H1 (cell line): ENCODE measurements around the gene EGF. TPM values are rescaled to one million over a fixed set of nuclear protein-coding genes. Genes with fewer than 3 reads are reported as not detected.

Experiments
- CBX8 ChIP-seq: fragments of 300-800, 300-1000 bp; sonication (generic); IDR thresholded peaks from 2 replicates; pipeline ENCODE4 v1.7.1; 2016; ENCODE audit warnings: low read depth, low read length, borderline replicate concordance
- CEBPB ChIP-seq: IDR thresholded peaks from 2 replicates; pipeline ENCODE4 v1.6.1; 2012; ENCODE audit warnings: low read depth, low read length
- CREB1 ChIP-seq: IDR thresholded peaks from 2 replicates; pipeline ENCODE4 v1.6.1; 2012; ENCODE audit warnings: inconsistent platforms
- JUN ChIP-seq: IDR thresholded peaks from 2 replicates; pipeline ENCODE4 v1.6.1; 2011; ENCODE audit warnings: low read depth, mild to moderate bottlenecking, improper control_type of control experiment, low read length
- RAD21 ChIP-seq, 2 experiments: IDR thresholded peaks in 1 of 2; conservative IDR thresholded peaks in 1 of 2; 2 replicates each; pipeline ENCODE4 v1.6.1; 2011; ENCODE audit warnings: low read depth in 2 of 2, low read length in 2 of 2, improper control_type of control experiment in 1 of 2, inconsistent platforms in 1 of 2, mild to moderate bottlenecking in 1 of 2, moderate library complexity in 1 of 2
- RNF2 ChIP-seq: fragments of 200-900, 300-1000 bp; sonication (generic); IDR thresholded peaks from 2 replicates; pipeline ENCODE4 v1.7.1; 2016; ENCODE audit warnings: borderline replicate concordance, low read depth, mild to moderate bottlenecking, antibody characterized with exemption, low read length; ENCODE audit not compliant: poor library complexity, severe bottlenecking; ENCODE audit errors: missing control alignments
- SIRT6 ChIP-seq: IDR thresholded peaks from one replicate; pipeline ENCODE4 v1.7.1; 2012; ENCODE audit warnings: low read length, inconsistent platforms
- SRF ChIP-seq: IDR thresholded peaks from 2 replicates; pipeline ENCODE4 v1.6.1; 2011; ENCODE audit warnings: mild to moderate bottlenecking, low read depth, low read length, moderate library complexity
- polyA plus RNA-seq, 7 experiments: library from polyadenylated mRNA; depleted of rRNA in 3 of 7; stranded (reverse) in 5 of 7; unstranded in 2 of 7; fragments of >200 nt in 5 of 7; fragments of 200-250 nt in 2 of 7; gene quantifications; 1 replicate in 5 of 7; 2 replicates in 1 of 7; 4 replicates in 1 of 7; pipeline versions ENCODE4 v1.2.1 to v1.2.3, GENCODE V29; 2011 to 2013; ENCODE audit warnings: missing spikeins in 2 of 7, mixed read lengths in 2 of 7
- total RNA-seq: library from RNA; stranded (reverse); fragmentation: NEBNext Ultra II Directional; extraction: Animal tissue kit (Norgen Biotek cat#: 25700); gene quantifications from 2 replicates; pipeline ENCODE4 v1.2.1, GENCODE V29; 2021
- TF ChIP-seq, protein P1 (sequence below), 3 experiments: IDR thresholded peaks; 1 replicate in 2 of 3; 2 replicates in 1 of 3; pipeline versions ENCODE4 v1.5.1 to v1.6.1; 2011; ENCODE audit warnings: low read length in 3 of 3, mild to moderate bottlenecking in 3 of 3, inconsistent platforms in 2 of 3, low read depth in 1 of 3, moderate library complexity in 1 of 3; ENCODE audit not compliant: insufficient read depth in 1 of 3; ENCODE audit errors: control extremely low read depth in 1 of 3

EGF gene
- total and polyA plus RNA-seq, 2 of the 8 experiments (the other 6 are each of a cell fraction or from before 2014, with no cell fraction given): 1.5 to 2.6 TPM

DNA sequence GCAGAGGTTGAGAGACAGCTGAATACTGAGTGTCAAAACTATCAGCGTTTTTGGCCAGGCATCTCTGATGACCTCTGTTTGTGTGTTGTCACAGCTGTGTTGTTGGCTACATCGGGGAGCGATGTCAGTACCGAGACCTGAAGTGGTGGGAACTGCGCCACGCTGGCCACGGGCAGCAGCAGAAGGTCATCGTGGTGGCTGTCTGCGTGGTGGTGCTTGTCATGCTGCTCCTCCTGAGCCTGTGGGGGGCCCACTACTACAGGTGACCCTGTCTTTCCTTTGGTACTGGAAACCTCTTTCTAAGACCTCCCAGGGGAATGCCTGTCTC is 86.9 kb downstream of the EGF start (continued):
- TF ChIP-seq CBX8: no peak
- TF ChIP-seq, protein P1, sequence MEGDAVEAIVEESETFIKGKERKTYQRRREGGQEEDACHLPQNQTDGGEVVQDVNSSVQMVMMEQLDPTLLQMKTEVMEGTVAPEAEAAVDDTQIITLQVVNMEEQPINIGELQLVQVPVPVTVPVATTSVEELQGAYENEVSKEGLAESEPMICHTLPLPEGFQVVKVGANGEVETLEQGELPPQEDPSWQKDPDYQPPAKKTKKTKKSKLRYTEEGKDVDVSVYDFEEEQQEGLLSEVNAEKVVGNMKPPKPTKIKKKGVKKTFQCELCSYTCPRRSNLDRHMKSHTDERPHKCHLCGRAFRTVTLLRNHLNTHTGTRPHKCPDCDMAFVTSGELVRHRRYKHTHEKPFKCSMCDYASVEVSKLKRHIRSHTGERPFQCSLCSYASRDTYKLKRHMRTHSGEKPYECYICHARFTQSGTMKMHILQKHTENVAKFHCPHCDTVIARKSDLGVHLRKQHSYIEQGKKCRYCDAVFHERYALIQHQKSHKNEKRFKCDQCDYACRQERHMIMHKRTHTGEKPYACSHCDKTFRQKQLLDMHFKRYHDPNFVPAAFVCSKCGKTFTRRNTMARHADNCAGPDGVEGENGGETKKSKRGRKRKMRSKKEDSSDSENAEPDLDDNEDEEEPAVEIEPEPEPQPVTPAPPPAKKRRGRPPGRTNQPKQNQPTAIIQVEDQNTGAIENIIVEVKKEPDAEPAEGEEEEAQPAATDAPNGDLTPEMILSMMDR (IDR thresholded peaks at IDR 0.05; ENCODE audit: control extremely low read depth in 1 of 3, insufficient read depth in 1 of 3, low read depth in 1 of 3, low read length in 3 of 3): no peak
- TF ChIP-seq RAD21 (IDR thresholded peaks at IDR 0.05 in 1 of 2, conservative IDR thresholded peaks at IDR 0.05 in 1 of 2; ENCODE audit: low read depth in 2 of 2, low read length in 2 of 2): no peak
- no peak for TF ChIP-seq RNF2
- TF ChIP-seq JUN: no peak
- TF ChIP-seq CEBPB: no peak
- no peak for TF ChIP-seq CREB1
- no peak for TF ChIP-seq SRF
- TF ChIP-seq SIRT6: no peak
